Stimulated activated naive CD8-positive, alpha-beta T cell treated with anti-CD3 and anti-CD28 coated beads, Interleukin-15, Interleukin-2, amounts not matched to agents 100 ng/mL and 50 ng/mL, for 24 hours (primary cell): ENCODE results near the gene USF2.
A peak's percentile ranks its signal among the peaks of the same experiment; 100 is the strongest.

ENCODE experiments used
- H3K27ac Mint-ChIP-seq: one replicate; pipeline ENCODE4 v1.8.0; 2021; ENCODE audit warnings: mild to moderate bottlenecking, mixed read lengths
- H3K27me3 Mint-ChIP-seq: one replicate; pipeline ENCODE4 v1.8.0; 2021; ENCODE audit warnings: mixed read lengths
- H3K36me3 Mint-ChIP-seq: one replicate; pipeline ENCODE4 v1.8.0; 2021; ENCODE audit warnings: low read depth, mixed read lengths
- H3K4me1 Mint-ChIP-seq: one replicate; pipeline ENCODE4 v1.8.0; 2021; ENCODE audit warnings: low read depth, mixed read lengths
- H3K4me3 Mint-ChIP-seq: one replicate; pipeline ENCODE4 v1.8.0; 2021; ENCODE audit warnings: mild to moderate bottlenecking, mixed read lengths
- H3K9me3 Mint-ChIP-seq: one replicate; pipeline ENCODE4 v1.8.0; 2021; ENCODE audit warnings: mixed read lengths

USF2 gene

DNA sequence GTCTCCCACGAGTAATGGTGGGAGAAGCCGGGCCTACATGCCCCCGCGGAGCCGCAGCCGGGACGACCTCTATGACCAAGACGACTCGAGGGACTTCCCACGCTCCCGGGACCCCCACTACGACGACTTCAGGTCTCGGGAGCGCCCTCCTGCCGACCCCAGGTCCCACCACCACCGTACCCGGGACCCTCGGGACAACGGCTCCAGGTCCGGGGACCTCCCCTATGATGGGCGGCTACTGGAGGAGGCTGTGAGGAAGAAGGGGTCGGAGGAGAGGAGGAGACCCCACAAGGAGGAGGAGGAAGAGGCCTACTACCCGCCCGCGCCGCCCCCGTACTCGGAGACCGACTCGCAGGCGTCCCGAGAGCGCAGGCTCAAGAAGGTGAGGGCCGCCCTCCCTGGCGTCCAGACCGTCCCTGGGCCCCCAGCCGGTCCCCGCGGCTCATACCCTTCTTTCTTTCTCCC, 1.4 kb upstream of the USF2 start:
- Mint-ChIP-seq H3K4me1 (peaks cover 38% of the 10 kb centered on the region), H3K9me3 (no peaks in the 10 kb centered on the region), H3K27ac (peak overlapping the region; percentile 92), H3K36me3 (peaks cover 21% of the 10 kb centered on the region), H3K4me3 (peak overlapping the region; percentile 89), H3K27me3 (no peaks in the 10 kb centered on the region)

DNA sequence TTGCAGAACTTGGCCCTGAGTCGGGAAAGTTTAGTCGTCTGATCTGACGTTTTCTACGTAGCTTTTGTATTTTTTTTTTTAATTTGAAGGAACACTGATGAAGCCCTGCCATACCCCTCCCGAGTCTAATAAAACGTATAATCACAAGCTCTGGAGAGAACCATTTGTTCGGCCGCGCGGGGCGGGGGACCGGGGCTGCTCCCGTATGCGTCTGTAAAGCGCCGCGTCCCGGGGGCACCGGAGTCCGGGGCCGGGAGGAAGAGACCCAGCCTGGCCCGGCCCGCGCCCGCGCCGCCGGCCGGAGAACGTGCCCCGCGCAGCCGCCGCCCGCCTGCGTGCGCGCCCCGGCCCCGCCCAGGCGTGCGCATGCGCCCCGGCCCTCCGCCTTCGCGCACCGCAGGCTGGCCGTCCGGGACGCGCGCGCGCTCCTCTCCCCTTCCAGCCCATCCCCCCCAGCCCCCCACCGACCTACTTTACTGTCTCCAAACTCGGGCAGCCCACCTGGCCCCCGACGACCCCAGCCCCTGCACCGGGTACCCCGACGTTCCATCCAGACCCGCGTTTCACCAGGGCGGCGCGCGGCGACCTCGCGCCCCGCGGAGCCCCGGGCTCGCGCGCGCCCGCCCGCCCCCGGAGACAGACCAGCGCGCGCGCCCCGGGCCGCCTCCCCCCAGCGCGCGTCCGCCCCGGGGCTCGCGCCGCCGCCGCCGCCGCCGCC, 785 bp upstream of the USF2 start:
- H3K27me3 Mint-ChIP-seq = no peaks in the 10 kb centered on the region
- peaks cover 39% of the 10 kb centered on the region for H3K4me1 Mint-ChIP-seq
- H3K36me3 Mint-ChIP-seq = peaks cover 22% of the 10 kb centered on the region
- H3K9me3 Mint-ChIP-seq = no peaks in the 10 kb centered on the region
- peak overlapping the region; percentile 89 for H3K4me3 Mint-ChIP-seq
- peak overlapping the region; percentile 92 for H3K27ac Mint-ChIP-seq

DNA sequence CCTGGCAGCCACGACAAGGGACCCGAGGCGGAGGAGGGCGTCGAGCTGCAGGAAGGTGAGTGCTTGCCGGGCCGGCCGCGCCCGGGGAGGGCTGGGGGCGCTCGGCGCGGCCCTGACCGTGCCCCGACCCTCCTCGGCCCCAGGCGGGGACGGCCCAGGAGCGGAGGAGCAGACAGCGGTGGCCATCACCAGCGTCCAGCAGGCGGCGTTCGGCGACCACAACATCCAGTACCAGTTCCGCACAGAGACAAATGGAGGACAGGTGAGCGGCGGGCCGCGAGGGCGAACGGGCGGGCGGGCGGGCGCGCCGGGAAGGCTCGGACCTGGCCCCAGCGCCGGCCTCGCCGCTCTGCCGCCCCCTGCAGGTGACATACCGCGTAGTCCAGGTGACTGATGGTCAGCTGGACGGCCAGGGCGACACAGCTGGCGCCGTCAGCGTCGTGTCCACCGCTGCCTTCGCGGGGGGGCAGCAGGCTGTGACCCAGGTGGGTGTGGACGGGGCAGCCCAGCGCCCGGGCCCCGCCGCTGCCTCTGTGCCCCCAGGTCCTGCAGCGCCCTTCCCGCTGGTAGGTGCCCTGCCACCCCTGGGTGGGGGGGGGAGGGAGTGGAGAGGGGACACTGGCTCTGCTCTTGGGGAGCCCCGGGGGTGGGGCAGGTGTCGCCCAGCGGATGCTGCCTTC, 816 bp downstream of the USF2 start:
- Mint-ChIP-seq H3K4me3 (peak overlapping the region; percentile 66), H3K9me3 (no peaks in the 10 kb centered on the region), H3K27ac (no peak overlapping the region), H3K27me3 (no peaks in the 10 kb centered on the region), H3K36me3 (peaks cover 33% of the 10 kb centered on the region), H3K4me1 (peaks cover 44% of the 10 kb centered on the region)

DNA sequence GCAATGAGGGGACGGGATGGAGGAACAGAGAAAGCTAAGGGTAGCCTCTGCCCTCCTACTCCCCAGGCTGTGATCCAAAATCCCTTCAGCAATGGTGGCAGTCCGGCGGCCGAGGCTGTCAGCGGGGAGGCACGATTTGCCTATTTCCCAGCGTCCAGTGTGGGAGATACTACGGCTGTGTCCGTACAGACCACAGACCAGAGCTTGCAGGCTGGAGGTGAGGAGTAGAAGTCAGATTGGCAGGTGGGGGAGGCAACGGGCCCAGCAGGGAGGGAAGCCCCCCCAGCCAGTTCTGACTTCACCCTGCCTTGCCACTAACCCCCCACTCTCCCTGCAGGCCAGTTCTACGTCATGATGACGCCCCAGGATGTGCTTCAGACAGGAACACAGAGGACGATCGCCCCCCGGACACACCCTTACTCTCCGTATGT, 1.6 kb downstream of the USF2 start:
- Mint-ChIP-seq H3K4me1 (peaks cover 36% of the 10 kb centered on the region), H3K27me3 (no peaks in the 10 kb centered on the region), H3K27ac (no peak overlapping the region), H3K36me3 (peaks cover 34% of the 10 kb centered on the region), H3K4me3 (peak overlapping the region; percentile 66), H3K9me3 (no peaks in the 10 kb centered on the region)

DNA sequence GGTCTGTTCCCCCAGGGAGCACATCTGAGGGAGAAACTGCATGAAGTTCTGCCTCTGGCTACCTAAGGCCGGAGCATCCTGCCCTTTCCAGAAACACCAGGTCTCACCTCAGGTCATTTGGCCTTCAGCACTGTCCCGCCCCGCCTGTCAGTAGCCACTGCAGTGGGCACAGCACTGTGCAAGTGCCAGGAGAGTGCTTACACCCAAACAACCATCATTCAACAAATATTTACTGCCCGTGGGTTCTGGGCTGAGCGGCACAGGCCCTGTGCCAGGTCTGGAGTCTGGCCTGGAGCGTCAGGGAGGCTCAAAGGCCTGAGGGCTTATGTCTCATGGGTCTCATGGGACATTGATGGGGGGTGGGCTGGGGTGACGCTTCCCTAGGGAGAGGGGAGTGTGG, 2.8 kb downstream of the USF2 start:
- Mint-ChIP-seq H3K36me3 (peaks cover 34% of the 10 kb centered on the region), H3K9me3 (no peaks in the 10 kb centered on the region), H3K4me1 (peaks cover 24% of the 10 kb centered on the region), H3K27ac (no peak overlapping the region), H3K4me3 (no peak overlapping the region), H3K27me3 (no peaks in the 10 kb centered on the region)

- Mint-ChIP-seq H3K27ac (peak overlapping the region; percentile 41), H3K36me3 (peaks cover 34% of the 10 kb centered on the region), H3K9me3 (no peaks in the 10 kb centered on the region), H3K27me3 (no peaks in the 10 kb centered on the region), H3K4me1 (peaks cover 23% of the 10 kb centered on the region), H3K4me3 (no peak overlapping the region)
Measured at GRCh38 chr19:35272122-35272719, 3.5 kb downstream of the USF2 start.

DNA sequence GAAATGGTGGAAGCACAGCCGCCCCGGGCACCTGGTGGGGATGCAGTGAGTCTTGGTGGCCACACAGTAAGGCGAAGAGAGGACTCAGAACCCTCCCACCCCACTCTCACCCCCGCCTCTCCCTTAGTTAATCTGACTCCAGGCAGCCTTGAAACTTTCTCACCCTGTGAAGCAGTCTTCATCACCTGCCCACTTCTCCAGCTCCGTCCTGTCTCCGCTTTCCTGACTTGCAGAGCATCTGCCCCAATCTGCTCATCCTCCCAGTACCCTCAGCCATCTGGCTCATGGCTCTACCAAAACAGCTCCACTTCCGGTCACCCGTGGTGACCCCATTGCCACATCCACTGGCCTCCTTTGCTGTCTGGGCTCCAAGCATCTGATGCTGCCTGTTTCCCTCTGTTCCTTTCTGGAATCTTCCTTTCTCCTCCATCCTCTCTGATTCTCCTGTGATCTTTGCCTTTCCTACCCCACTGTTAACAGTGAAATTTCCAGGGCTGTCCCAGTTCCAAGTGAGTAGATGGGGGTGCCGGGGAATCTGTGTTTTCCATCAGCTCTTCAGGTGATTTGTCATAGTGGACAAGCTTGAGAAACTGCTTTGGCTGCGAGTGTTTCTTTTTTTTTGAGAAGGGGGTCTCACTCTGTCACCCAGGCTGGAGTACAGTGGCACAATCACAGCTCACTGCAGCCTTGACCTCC, 4.3 kb downstream of the USF2 start:
- H3K36me3 Mint-ChIP-seq = peaks cover 40% of the 10 kb centered on the region

DNA sequence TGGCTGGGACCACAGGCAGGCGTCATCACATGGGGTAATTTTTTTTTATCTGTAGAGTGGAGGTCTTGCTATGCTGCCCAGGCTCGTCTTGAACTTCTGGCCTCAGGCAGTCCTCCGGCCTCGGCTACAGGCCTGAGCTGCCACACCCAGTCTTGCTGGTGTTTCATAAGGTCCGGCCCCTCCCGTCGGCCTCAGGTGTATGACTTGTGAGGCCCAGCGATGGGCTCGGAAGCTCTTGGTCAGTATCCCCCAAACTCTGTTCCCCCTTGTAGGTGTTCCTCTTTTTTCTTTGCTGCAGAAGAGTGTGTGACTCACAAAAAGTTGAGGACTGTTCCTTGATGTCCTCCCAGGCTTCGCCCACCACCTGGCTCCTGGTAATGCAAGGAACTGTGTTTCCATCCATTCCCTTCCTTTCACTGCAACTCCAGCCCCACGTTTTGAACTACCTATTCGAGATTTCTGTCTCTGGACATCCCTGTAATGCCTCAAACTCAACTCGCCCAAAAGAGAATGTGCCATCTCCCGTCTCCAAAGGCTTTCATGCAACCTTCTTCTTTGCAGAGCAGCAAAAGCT, 5.0 kb downstream of the USF2 start:
- no peaks in the 10 kb centered on the region for H3K27me3 Mint-ChIP-seq
- H3K4me1 Mint-ChIP-seq = peaks cover 23% of the 10 kb centered on the region
- H3K27ac Mint-ChIP-seq = peak overlapping the region; percentile 51
- H3K36me3 Mint-ChIP-seq = peaks cover 40% of the 10 kb centered on the region
- no peaks in the 10 kb centered on the region for H3K9me3 Mint-ChIP-seq
- H3K4me3 Mint-ChIP-seq = no peak overlapping the region

More for the DNA sequence above, 4.3 kb downstream of the USF2 start:
- Mint-ChIP-seq H3K4me3 (no peak overlapping the region), H3K4me1 (peaks cover 23% of the 10 kb centered on the region), H3K27ac (peak overlapping the region; percentile 53), H3K9me3 (no peaks in the 10 kb centered on the region), H3K27me3 (no peaks in the 10 kb centered on the region)

- Mint-ChIP-seq H3K9me3 (no peaks in the 10 kb centered on the region), H3K36me3 (peaks cover 40% of the 10 kb centered on the region), H3K27me3 (no peaks in the 10 kb centered on the region), H3K4me3 (no peak overlapping the region), H3K4me1 (peaks cover 23% of the 10 kb centered on the region), H3K27ac (no peak overlapping the region)
Measured at GRCh38 chr19:35274323-35274722, 5.6 kb downstream of the USF2 start.

DNA sequence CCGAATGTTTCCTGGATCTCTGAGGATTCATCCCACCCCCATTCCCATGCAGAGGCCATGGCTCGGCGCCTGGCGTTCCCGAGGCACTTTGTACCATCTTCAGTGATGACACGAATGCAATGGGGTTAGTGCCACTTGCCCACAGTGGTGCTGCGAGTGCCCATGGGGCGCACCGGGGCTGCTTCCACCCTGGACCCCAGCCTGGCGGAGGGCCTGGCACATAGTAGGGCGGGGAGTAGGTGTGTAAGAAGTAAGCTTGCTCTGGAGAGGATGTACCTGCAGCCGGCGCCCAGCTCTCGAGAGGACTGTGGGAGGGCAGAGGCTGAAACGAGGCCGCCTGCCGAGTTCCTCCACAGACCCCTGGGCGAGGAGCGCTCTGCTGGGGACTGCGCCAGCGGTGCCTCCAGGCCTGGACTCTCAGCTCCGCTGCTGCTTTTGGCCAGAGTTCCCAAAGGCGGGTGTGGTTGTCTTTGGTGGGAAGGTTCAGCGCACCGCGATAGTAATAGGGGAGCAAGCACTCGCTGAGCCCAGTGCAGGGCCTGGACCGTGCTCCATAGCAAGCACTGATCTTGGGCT, 8.0 kb downstream of the USF2 start:
- peaks cover 19% of the 10 kb centered on the region for H3K4me1 Mint-ChIP-seq
- no peak overlapping the region for H3K4me3 Mint-ChIP-seq
- peaks cover under 1% of the 10 kb centered on the region for H3K27me3 Mint-ChIP-seq
- H3K27ac Mint-ChIP-seq = no peak overlapping the region
- peaks cover 30% of the 10 kb centered on the region for H3K36me3 Mint-ChIP-seq
- H3K9me3 Mint-ChIP-seq = no peaks in the 10 kb centered on the region

DNA sequence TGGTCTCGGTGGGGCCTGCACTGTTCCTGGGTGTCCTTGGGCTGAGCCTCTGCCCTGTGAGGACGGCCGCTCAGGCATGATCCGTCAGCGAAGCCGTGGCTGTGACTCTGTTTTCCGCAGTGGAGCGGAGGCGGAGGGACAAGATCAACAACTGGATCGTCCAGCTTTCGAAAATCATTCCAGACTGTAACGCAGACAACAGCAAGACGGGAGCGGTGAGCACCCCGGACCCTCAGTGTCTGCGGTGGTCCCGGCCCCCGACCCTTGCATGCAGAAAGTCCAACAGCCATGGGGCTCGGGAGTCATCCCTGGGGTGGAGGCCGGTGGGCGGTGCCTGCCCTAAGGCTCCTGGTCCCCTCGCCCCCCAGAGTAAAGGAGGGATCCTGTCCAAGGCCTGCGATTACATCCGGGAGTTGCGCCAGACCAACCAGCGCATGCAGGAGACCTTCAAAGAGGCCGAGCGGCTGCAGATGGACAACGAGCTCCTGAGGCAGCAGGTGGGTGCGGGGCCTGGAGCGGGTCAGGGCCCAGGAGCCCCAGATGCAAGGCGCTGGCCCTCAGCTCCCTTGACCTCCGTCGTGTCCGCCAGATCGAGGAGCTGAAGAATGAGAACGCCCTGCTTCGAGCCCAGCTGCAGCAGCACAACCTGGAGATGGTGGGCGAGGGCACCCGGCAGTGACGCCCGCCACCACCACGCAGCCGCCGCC, 10.0 kb downstream of the USF2 start:
- Mint-ChIP-seq H3K4me3 (no peak overlapping the region), H3K27ac (no peak overlapping the region), H3K27me3 (peaks cover 10% of the 10 kb centered on the region), H3K36me3 (peaks cover 18% of the 10 kb centered on the region), H3K4me1 (peaks cover 16% of the 10 kb centered on the region), H3K9me3 (no peaks in the 10 kb centered on the region)

- peaks cover 12% of the 10 kb centered on the region for H3K36me3 Mint-ChIP-seq
- H3K27me3 Mint-ChIP-seq = peaks cover 10% of the 10 kb centered on the region
- no peak overlapping the region for H3K27ac Mint-ChIP-seq
- no peak overlapping the region for H3K4me3 Mint-ChIP-seq
- H3K9me3 Mint-ChIP-seq = no peaks in the 10 kb centered on the region
- H3K4me1 Mint-ChIP-seq = peaks cover 16% of the 10 kb centered on the region
Measured at GRCh38 chr19:35279374-35279773, 10.6 kb downstream of the USF2 start.

GRCh38 chr19:35279985-35280821, 11.4 kb downstream of the USF2 start:
- Mint-ChIP-seq H3K9me3 (no peaks in the 10 kb centered on the region), H3K4me1 (peaks cover 16% of the 10 kb centered on the region)

More at GRCh38 chr19:35279985-35280821, 11.4 kb downstream of the USF2 start:
- H3K4me3 Mint-ChIP-seq = no peak overlapping the region
- no peak overlapping the region for H3K27ac Mint-ChIP-seq
- H3K36me3 Mint-ChIP-seq = peaks cover 12% of the 10 kb centered on the region
- H3K27me3 Mint-ChIP-seq = peaks cover 14% of the 10 kb centered on the region
